Stimulated activated naive CD8-positive, alpha-beta T cell treated with anti-CD3 and anti-CD28 coated beads, Interleukin-15, Interleukin-2, amounts not matched to agents 100 ng/mL and 50 ng/mL, for 24 hours (primary cell): Measurements from ENCODE around the gene SH3RF1.
"Not testable (repeated sequence)": the region's sequence is repeated elsewhere in the genome, so short reads cannot be mapped to it uniquely, and the experiment has no call there.

Experiments
- H3K27ac Mint-ChIP-seq: one replicate; pipeline ENCODE4 v1.8.0; 2021; ENCODE audit warnings: mild to moderate bottlenecking, mixed read lengths
- H3K27me3 Mint-ChIP-seq: one replicate; pipeline ENCODE4 v1.8.0; 2021; ENCODE audit warnings: mixed read lengths
- H3K36me3 Mint-ChIP-seq: one replicate; pipeline ENCODE4 v1.8.0; 2021; ENCODE audit warnings: low read depth, mixed read lengths
- H3K4me1 Mint-ChIP-seq: one replicate; pipeline ENCODE4 v1.8.0; 2021; ENCODE audit warnings: low read depth, mixed read lengths
- H3K4me3 Mint-ChIP-seq: one replicate; pipeline ENCODE4 v1.8.0; 2021; ENCODE audit warnings: mild to moderate bottlenecking, mixed read lengths
- H3K9me3 Mint-ChIP-seq: one replicate; pipeline ENCODE4 v1.8.0; 2021; ENCODE audit warnings: mixed read lengths

The SH3RF1 gene

GRCh38 chr4:169286562-169287301 lies 16.0 kb upstream of the SH3RF1 start:
- Mint-ChIP-seq H3K4me3 (no peak overlapping the region), H3K27me3 (no peaks in the 10 kb centered on the region), H3K36me3 (no peaks in the 10 kb centered on the region), H3K4me1 (no peaks in the 10 kb centered on the region), H3K27ac (no peak overlapping the region), H3K9me3 (no peaks in the 10 kb centered on the region)

GRCh38 chr4:169283114-169283509 lies 12.4 kb upstream of the SH3RF1 start:
- H3K4me1 Mint-ChIP-seq, result no peaks in the 10 kb centered on the region
- no peaks in the 10 kb centered on the region for H3K9me3 Mint-ChIP-seq
- H3K4me3 Mint-ChIP-seq, result no peak overlapping the region
- no peaks in the 10 kb centered on the region for H3K36me3 Mint-ChIP-seq
- H3K27ac Mint-ChIP-seq, result no peak overlapping the region
- H3K27me3 Mint-ChIP-seq, result no peaks in the 10 kb centered on the region

- Mint-ChIP-seq H3K36me3 (no peaks in the 10 kb centered on the region), H3K4me3 (no peak overlapping the region), H3K27ac (no peak overlapping the region), H3K27me3 (no peaks in the 10 kb centered on the region), H3K4me1 (no peaks in the 10 kb centered on the region), H3K9me3 (no peaks in the 10 kb centered on the region)
Observed at GRCh38 chr4:169282429-169283113, 11.8 kb upstream of the SH3RF1 start.

- Mint-ChIP-seq H3K4me1 (no peaks in the 10 kb centered on the region), H3K27me3 (peaks cover 15% of the 10 kb centered on the region), H3K36me3 (no peaks in the 10 kb centered on the region), H3K9me3 (no peaks in the 10 kb centered on the region), H3K4me3 (no peak overlapping the region), H3K27ac (no peak overlapping the region)
Observed at GRCh38 chr4:169279108-169279507, 8.4 kb upstream of the SH3RF1 start.

- Mint-ChIP-seq H3K9me3 (no peaks in the 10 kb centered on the region), H3K4me3 (no peak overlapping the region), H3K4me1 (no peaks in the 10 kb centered on the region), H3K27me3 (peaks cover 18% of the 10 kb centered on the region), H3K27ac (no peak overlapping the region), H3K36me3 (no peaks in the 10 kb centered on the region)
Observed at GRCh38 chr4:169278624-169279023, 7.9 kb upstream of the SH3RF1 start.

GRCh38 chr4:169277838-169278237 lies 7.1 kb upstream of the SH3RF1 start:
- peaks cover 19% of the 10 kb centered on the region for H3K27me3 Mint-ChIP-seq
- not testable (repeated sequence) for H3K36me3 Mint-ChIP-seq, H3K27ac Mint-ChIP-seq

GRCh38 chr4:169275180-169275579 lies 4.4 kb upstream of the SH3RF1 start:
- Mint-ChIP-seq H3K9me3 (no peaks in the 10 kb centered on the region), H3K4me1 (peaks cover 10% of the 10 kb centered on the region), H3K27ac (no peak overlapping the region), H3K4me3 (no peak overlapping the region), H3K36me3 (no peaks in the 10 kb centered on the region), H3K27me3 (peaks cover 36% of the 10 kb centered on the region)

More at GRCh38 chr4:169277838-169278237, 7.1 kb upstream of the SH3RF1 start:
- H3K9me3 Mint-ChIP-seq, H3K4me1 Mint-ChIP-seq, H3K4me3 Mint-ChIP-seq: not testable (repeated sequence)

GRCh38 chr4:169274033-169274432 lies 3.3 kb upstream of the SH3RF1 start:
- H3K36me3 Mint-ChIP-seq, result no peaks in the 10 kb centered on the region
- no peaks in the 10 kb centered on the region for H3K9me3 Mint-ChIP-seq
- peaks cover 46% of the 10 kb centered on the region for H3K27me3 Mint-ChIP-seq
- no peak overlapping the region for H3K27ac Mint-ChIP-seq
- H3K4me1 Mint-ChIP-seq, result peaks cover 17% of the 10 kb centered on the region
- no peak overlapping the region for H3K4me3 Mint-ChIP-seq

GRCh38 chr4:169272265-169272886 lies 1.6 kb upstream of the SH3RF1 start:
- no peaks in the 10 kb centered on the region for H3K9me3 Mint-ChIP-seq
- peaks cover 18% of the 10 kb centered on the region for H3K4me1 Mint-ChIP-seq

GRCh38 chr4:169271692-169272007 lies 894 bp upstream of the SH3RF1 start:
- peaks cover 57% of the 10 kb centered on the region for H3K27me3 Mint-ChIP-seq
- H3K9me3 Mint-ChIP-seq, result no peaks in the 10 kb centered on the region
- H3K27ac Mint-ChIP-seq, result no peak overlapping the region
- no peaks in the 10 kb centered on the region for H3K36me3 Mint-ChIP-seq
- H3K4me1 Mint-ChIP-seq, result peaks cover 18% of the 10 kb centered on the region
- peak overlapping the region; percentile 74 for H3K4me3 Mint-ChIP-seq

More at GRCh38 chr4:169272265-169272886, 1.6 kb upstream of the SH3RF1 start:
- H3K27me3 Mint-ChIP-seq, result peaks cover 54% of the 10 kb centered on the region
- H3K27ac Mint-ChIP-seq, result no peak overlapping the region
- H3K36me3 Mint-ChIP-seq, result no peaks in the 10 kb centered on the region
- no peak overlapping the region for H3K4me3 Mint-ChIP-seq

GRCh38 chr4:169269916-169270809 lies 593 bp downstream of the SH3RF1 start:
- no peaks in the 10 kb centered on the region for H3K36me3 Mint-ChIP-seq
- peak overlapping the region; percentile 84 for H3K4me3 Mint-ChIP-seq
- H3K27ac Mint-ChIP-seq, result no peak overlapping the region
- H3K9me3 Mint-ChIP-seq, result no peaks in the 10 kb centered on the region
- H3K4me1 Mint-ChIP-seq, result peaks cover 18% of the 10 kb centered on the region
- H3K27me3 Mint-ChIP-seq, result peaks cover 59% of the 10 kb centered on the region

- no peaks in the 10 kb centered on the region for H3K36me3 Mint-ChIP-seq
- peaks cover 62% of the 10 kb centered on the region for H3K27me3 Mint-ChIP-seq
- no peak overlapping the region for H3K27ac Mint-ChIP-seq
- no peak overlapping the region for H3K4me3 Mint-ChIP-seq
- peaks cover 18% of the 10 kb centered on the region for H3K4me1 Mint-ChIP-seq
- no peaks in the 10 kb centered on the region for H3K9me3 Mint-ChIP-seq
Observed at GRCh38 chr4:169268951-169269760, 1.6 kb downstream of the SH3RF1 start.

GRCh38 chr4:169267070-169267469 lies 3.7 kb downstream of the SH3RF1 start:
- no peaks in the 10 kb centered on the region for H3K36me3 Mint-ChIP-seq
- no peak overlapping the region for H3K27ac Mint-ChIP-seq
- peaks cover 18% of the 10 kb centered on the region for H3K4me1 Mint-ChIP-seq
- H3K27me3 Mint-ChIP-seq, result peaks cover 58% of the 10 kb centered on the region
- no peak overlapping the region for H3K4me3 Mint-ChIP-seq
- no peaks in the 10 kb centered on the region for H3K9me3 Mint-ChIP-seq

- H3K27ac Mint-ChIP-seq, result no peak overlapping the region
- no peaks in the 10 kb centered on the region for H3K36me3 Mint-ChIP-seq
- no peaks in the 10 kb centered on the region for H3K9me3 Mint-ChIP-seq
- peaks cover 14% of the 10 kb centered on the region for H3K4me1 Mint-ChIP-seq
- H3K27me3 Mint-ChIP-seq, result peaks cover 54% of the 10 kb centered on the region
- no peak overlapping the region for H3K4me3 Mint-ChIP-seq
Observed at GRCh38 chr4:169266661-169267060, 4.1 kb downstream of the SH3RF1 start.
